ENCODE data around the gene GSG1L2.

GSG1L2 gene

GRCh38 chr17:9821921-9822320 lies at the start of gene GSG1L2:
Gene GSG1L2, minus strand, starts transcription at chr17:9822079. Its CDS starts 8 bp downstream, at chr17:9822071.
- no peak for DNase-seq (ENCODE audit: low spot score)

DNA sequence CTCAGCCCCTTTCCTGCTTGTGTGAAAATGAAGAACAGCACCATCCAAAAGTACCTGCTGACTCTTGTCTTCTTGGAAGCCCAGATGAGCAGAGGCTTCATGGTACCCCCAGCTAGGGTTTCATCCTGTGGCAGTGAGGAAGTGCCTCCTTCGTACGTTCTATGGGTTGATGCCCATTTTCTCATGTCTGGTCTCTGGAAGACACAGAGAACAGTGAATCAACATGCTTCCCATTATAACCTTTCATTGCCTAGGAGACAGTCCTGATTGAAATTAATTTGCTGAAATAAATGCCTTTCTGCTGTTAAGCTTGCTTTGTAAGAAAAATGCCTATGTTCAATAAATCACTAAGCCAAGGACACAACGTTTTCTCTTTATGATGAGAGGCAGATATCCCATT lies 46.7 kb upstream of the GSG1L2 start:
- no peak for DNase-seq (ENCODE audit: low spot score)

DNA sequence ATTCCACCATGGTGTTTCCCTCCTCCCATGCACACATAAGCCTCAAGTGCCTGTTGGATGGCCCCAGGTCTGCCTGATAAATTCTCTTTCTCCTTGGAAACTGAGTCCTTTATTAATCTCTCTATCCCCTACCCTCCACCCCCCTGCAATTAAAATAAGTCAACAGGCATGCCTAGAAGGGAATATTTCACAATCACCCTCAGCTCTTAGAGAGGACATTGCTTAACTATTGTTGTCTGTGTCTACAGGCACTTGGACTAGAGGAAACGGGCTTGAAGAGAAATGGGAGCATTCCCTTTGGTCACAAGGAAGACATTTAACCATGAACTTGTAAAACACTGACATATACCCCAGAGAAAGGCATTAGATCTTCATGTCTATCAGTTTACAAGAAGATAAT lies 43.7 kb upstream of the GSG1L2 start:
- no peak for DNase-seq (ENCODE audit: low spot score)

- DNase-seq (ENCODE audit: low spot score), result no peak
These were observed 41.1 kb upstream of the GSG1L2 start for GRCh38 chr17:9862949-9863348.

DNA sequence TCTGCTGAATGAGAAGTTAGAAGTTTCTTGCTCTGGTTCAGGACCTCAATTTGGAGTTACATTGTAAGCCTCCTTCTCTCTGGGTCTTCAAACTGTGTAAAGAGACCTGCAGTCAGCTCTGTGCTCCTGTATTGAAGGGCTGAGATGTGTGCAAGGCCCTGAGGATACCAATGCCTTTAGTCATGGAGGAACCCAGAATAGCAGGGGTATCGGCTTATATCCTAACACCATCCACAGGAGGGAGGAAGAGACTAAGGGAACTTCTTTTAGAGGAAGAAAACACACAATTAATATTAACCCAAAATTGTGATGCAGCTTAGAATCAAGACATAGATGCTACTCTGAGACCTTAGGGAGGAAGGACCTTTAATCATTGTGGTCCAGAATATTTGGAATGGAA lies 40.3 kb upstream of the GSG1L2 start:
- no peak for DNase-seq (ENCODE audit: low spot score)

DNA sequence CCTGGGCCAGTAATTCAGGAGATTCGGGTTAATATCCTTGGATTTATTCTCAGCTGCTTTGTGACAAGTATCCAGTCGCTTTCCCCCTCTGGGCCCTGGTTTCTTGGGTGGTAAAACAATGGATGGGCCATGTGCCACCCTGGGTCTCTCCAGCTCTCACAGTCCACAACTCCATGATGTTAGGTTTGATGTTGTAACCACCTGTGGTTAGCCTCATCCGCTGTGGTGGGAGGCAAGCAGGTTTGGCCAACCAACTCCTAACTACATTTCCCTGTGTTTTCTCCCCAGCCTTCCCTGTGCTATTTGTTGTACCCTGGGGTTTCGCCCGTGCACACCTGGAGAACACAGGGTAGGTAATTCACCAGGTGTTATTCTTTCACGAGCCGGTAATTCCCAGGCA lies 39.0 kb upstream of the GSG1L2 start:
- DNase-seq (ENCODE audit: low spot score), result no peak

DNA sequence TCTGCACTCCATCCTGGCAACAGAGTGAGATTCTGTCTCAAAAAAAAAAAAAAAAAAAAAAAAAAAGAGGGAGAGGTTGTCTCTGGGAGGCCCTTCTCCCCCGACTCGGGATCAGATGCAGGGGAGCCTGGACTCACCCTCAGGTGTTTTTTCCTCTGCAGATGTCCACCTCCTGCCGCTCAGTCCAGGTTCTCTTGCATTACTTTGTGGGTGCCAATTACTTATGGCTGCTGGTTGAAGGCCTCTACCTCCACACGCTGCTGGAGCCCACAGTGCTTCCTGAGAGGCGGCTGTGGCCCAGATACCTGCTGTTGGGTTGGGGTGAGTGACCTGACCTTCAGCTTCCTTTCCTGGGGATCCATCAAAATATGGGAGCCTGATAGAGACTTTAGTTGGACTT lies 37.9 kb upstream of the GSG1L2 start:
- no peak for DNase-seq (ENCODE audit: low spot score)

GRCh38 chr17:9855036-9855435 lies 33.2 kb upstream of the GSG1L2 start:
- no peak for DNase-seq (ENCODE audit: low spot score)

GRCh38 chr17:9854255-9854654 lies 32.4 kb upstream of the GSG1L2 start:
- DNase-seq (ENCODE audit: low spot score), result no peak

GRCh38 chr17:9850151-9850550 lies 28.3 kb upstream of the GSG1L2 start:
- DNase-seq (ENCODE audit: low spot score), result no peak

DNA sequence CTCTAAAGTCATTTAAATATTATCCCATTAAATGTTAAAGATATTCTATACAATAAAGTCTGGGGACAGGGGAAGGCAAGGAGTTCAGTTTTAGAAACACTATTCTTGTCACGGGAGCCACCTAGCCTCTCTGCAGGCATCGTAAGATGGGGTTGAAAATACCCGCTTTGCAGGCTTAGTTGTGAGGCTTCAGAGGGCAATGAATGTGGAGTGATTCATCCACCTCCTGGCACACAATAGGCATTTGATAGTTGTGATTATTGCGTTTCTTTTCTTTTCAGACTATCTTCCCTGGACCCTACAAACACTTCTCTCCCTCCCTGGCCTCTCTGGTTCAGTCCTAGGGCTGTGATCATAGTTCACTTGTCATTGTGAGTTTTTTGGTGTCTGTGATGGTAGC lies 23.4 kb upstream of the GSG1L2 start:
- no peak for DNase-seq (ENCODE audit: low spot score)

GRCh38 chr17:9844153-9844552 lies 22.3 kb upstream of the GSG1L2 start:
- DNase-seq (ENCODE audit: low spot score), result no peak

- no peak for DNase-seq (ENCODE audit: low spot score)
These were observed 21.5 kb upstream of the GSG1L2 start for GRCh38 chr17:9843152-9844010.

DNA sequence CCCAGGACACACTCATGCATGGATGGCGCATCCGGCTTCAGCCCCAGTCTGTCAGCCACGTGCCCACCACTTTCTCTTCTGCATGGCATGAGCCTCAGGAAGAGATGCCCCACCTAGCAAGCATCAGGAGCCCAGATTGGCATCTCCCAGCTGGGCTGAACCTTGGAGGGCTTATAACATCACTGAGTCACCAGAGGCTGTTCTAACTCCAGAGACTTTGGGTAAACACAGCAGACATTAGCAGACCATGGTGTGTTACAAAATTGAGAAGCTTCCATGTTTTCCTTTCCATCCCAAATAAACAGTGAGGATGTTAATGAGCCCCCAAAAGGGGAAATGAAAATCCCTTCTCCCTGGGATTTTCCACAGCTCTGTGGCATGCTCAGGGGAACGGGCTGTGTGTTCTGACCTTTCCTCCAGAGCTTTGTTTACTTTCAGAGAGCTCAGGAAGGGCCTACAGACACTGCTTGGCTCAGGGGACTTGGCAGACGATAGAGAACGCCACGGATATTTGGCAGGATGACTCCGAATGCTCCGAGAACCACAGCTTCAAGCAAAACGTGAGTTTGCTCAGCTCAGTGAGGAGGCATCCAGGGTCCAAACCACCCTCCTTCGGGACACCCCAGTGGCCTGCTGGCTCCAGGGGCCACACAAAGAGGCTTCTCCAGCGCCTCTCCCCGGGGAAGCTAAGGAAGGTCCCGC lies 20.3 kb upstream of the GSG1L2 start:
- no peak for DNase-seq (ENCODE audit: low spot score)

DNA sequence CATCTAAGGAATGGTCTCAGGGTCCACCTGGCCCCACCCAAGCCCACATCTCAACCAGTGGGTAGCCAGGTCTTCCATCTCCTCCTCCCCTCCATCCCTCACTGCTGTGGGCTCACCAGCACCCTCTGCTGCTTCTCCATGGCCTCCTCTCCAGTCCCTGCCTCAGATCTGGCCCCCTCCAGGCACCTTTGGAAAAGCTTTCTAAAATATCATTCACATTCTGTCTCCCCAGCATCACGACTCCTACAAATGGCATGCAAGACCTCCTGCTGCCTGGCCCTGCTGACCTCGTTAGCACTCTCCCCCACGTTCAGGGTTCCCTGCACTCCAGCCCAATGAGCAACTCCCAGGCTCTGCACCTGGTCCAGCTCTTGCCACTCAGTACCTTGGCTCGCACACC lies 17.6 kb upstream of the GSG1L2 start:
- DNase-seq (ENCODE audit: low spot score), result no peak

- DNase-seq (ENCODE audit: low spot score), result no peak
These were observed 15.9 kb upstream of the GSG1L2 start for GRCh38 chr17:9837551-9838471.

GRCh38 chr17:9833922-9834321 lies 12.0 kb upstream of the GSG1L2 start:
- DNase-seq (ENCODE audit: low spot score), result no peak

GRCh38 chr17:9830711-9831110 lies 8.8 kb upstream of the GSG1L2 start:
- no peak for DNase-seq (ENCODE audit: low spot score)

DNA sequence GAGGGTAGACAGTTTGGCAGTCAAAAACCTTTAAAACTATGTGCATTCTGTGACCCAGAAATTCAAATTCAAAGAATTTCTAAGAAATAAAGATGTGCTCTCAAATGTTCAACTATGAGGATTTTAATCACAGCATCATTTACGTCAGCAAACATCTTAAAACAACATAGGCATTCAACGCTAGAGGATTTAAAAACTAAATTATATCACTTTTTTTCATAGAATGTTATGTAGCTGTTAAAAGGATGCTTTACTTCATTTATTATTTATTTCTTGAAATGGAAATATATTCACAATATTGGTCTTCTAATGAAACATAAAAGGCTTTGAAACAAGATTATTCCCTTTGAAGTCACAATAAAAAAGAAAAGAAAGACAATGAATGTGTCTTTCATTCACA lies 7.5 kb upstream of the GSG1L2 start:
- no peak for DNase-seq (ENCODE audit: low spot score)

- no peak for DNase-seq (ENCODE audit: low spot score)
These were observed 6.7 kb upstream of the GSG1L2 start for GRCh38 chr17:9828296-9829295.

DNA sequence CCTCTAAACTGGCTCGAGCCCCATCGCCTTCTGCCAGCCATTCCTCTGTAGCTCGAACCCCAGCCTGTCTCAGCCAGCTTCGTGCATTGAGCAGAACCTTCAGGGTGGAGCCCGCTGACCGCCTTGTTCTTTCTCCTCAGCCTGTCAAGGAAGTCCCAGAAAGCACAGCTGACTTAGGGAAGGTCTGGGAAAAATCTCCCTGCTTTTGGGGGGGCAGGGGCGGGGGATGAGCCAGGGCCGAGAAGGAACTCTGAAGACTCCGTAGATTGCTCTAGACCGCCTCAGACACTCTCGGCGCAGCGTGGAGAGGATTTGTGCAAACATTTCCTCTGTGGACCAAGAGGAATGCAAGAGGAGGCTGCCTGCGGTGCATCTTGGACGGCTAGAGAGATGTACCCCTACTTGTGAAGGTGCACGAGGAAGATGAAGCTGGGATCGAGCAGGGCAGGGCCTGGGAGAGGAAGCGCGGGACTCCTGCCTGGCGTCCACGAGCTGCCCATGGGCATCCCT lies 3.8 kb upstream of the GSG1L2 start, which contains the start of gene GLP2R:
TSS of gene GLP2R (plus strand) at position 284 of the 510 bp plus-strand sequence. CDS start at position 424, 140 bp downstream.
- no peak for DNase-seq (ENCODE audit: low spot score)
